ENCODE data around the gene ELMOD2.
A peak's percentile ranks its signal among the peaks of the same experiment; 100 is the strongest.

Gene ELMOD2

GRCh38 chr4:140556372-140557085, 32.6 kb downstream of the ELMOD2 start:
- DNase-seq (ENCODE audit: low read depth in 1 of 2, low spot score in 1 of 2): no peak
- TF ChIP-seq JUND (IDR thresholded peaks at IDR 0.05; ENCODE audit: low read depth): no peak
- in situ Hi-C loops (cut with HindIII; ENCODE audit: low pct_unique_long_range_greater_than_20kb, low sequenced_read_pairs): no loop called here

GRCh38 chr4:140557831-140558435, 34.0 kb downstream of the ELMOD2 start:
- in situ Hi-C loops (cut with HindIII; ENCODE audit: low pct_unique_long_range_greater_than_20kb, low sequenced_read_pairs): no loop called here
- TF ChIP-seq JUND (IDR thresholded peaks at IDR 0.05; ENCODE audit: low read depth): no peak
- DNase-seq (ENCODE audit: low read depth in 1 of 2, low spot score in 1 of 2): no peak

- no peak for TF ChIP-seq JUND (IDR thresholded peaks at IDR 0.05; ENCODE audit: low read depth)
- DNase-seq (ENCODE audit: low read depth in 1 of 2, low spot score in 1 of 2): no peak
- in situ Hi-C loops (cut with HindIII; ENCODE audit: low pct_unique_long_range_greater_than_20kb, low sequenced_read_pairs): no loop called here
Measured at GRCh38 chr4:140559696-140560095, 35.7 kb downstream of the ELMOD2 start.

- no peak for DNase-seq (ENCODE audit: low read depth in 1 of 2, low spot score in 1 of 2)
- in situ Hi-C loops (cut with HindIII; ENCODE audit: low pct_unique_long_range_greater_than_20kb, low sequenced_read_pairs): no loop called here
- no peak for TF ChIP-seq JUND (IDR thresholded peaks at IDR 0.05; ENCODE audit: low read depth)
Measured at GRCh38 chr4:140568507-140569306, 44.7 kb downstream of the ELMOD2 start, which contains the start of gene UCP1. TSS of gene UCP1 (minus strand) at chr4:140568961. CDS start at chr4:140568729, 232 bp downstream.

- in situ Hi-C loops (cut with HindIII; ENCODE audit: low pct_unique_long_range_greater_than_20kb, low sequenced_read_pairs): no loop called here
- no peak for TF ChIP-seq JUND (IDR thresholded peaks at IDR 0.05; ENCODE audit: low read depth)
- no peak for DNase-seq (ENCODE audit: low read depth in 1 of 2, low spot score in 1 of 2)
Measured at GRCh38 chr4:140569307-140569638, 45.3 kb downstream of the ELMOD2 start.

- TF ChIP-seq JUND (IDR thresholded peaks at IDR 0.05; ENCODE audit: low read depth): no peak
- in situ Hi-C loops (cut with HindIII; ENCODE audit: low pct_unique_long_range_greater_than_20kb, low sequenced_read_pairs): no loop called here
- DNase-seq (ENCODE audit: low read depth in 1 of 2, low spot score in 1 of 2): no peak
Measured at GRCh38 chr4:140571620-140572019, 47.7 kb downstream of the ELMOD2 start.

- in situ Hi-C loops (cut with HindIII; ENCODE audit: low pct_unique_long_range_greater_than_20kb, low sequenced_read_pairs): no loop called here
- no peak for TF ChIP-seq JUND (IDR thresholded peaks at IDR 0.05; ENCODE audit: low read depth)
- DNase-seq (ENCODE audit: low read depth in 1 of 2, low spot score in 1 of 2): no peak
Measured at GRCh38 chr4:140575489-140575888, 51.5 kb downstream of the ELMOD2 start.

GRCh38 chr4:140579278-140579677, 55.3 kb downstream of the ELMOD2 start:
- TF ChIP-seq JUND (IDR thresholded peaks at IDR 0.05; ENCODE audit: low read depth): no peak
- in situ Hi-C loops (cut with HindIII; ENCODE audit: low pct_unique_long_range_greater_than_20kb, low sequenced_read_pairs): no loop called here
- no peak for DNase-seq (ENCODE audit: low read depth in 1 of 2, low spot score in 1 of 2)

- TF ChIP-seq JUND (IDR thresholded peaks at IDR 0.05; ENCODE audit: low read depth): no peak
- in situ Hi-C loops (cut with HindIII; ENCODE audit: low pct_unique_long_range_greater_than_20kb, low sequenced_read_pairs): no loop called here
- DNase-seq (ENCODE audit: low read depth in 1 of 2, low spot score in 1 of 2): no peak
Measured at GRCh38 chr4:140581078-140581477, 57.1 kb downstream of the ELMOD2 start.

GRCh38 chr4:140584439-140584838, 60.5 kb downstream of the ELMOD2 start:
- DNase-seq (ENCODE audit: low read depth in 1 of 2, low spot score in 1 of 2): no peak
- no peak for TF ChIP-seq JUND (IDR thresholded peaks at IDR 0.05; ENCODE audit: low read depth)
- in situ Hi-C loops (cut with HindIII; ENCODE audit: low pct_unique_long_range_greater_than_20kb, low sequenced_read_pairs): no loop called here

- no peak for TF ChIP-seq JUND (IDR thresholded peaks at IDR 0.05; ENCODE audit: low read depth)
- in situ Hi-C loops (cut with HindIII; ENCODE audit: low pct_unique_long_range_greater_than_20kb, low sequenced_read_pairs): no loop called here
- peak; percentile 28 to 73 for DNase-seq (ENCODE audit: low read depth in 1 of 2, low spot score in 1 of 2)
Measured at GRCh38 chr4:140595065-140595464, 71.1 kb downstream of the ELMOD2 start.

- TF ChIP-seq JUND (IDR thresholded peaks at IDR 0.05; ENCODE audit: low read depth): no peak
- DNase-seq (ENCODE audit: low read depth in 1 of 2, low spot score in 1 of 2): no peak
- in situ Hi-C loops (cut with HindIII; ENCODE audit: low pct_unique_long_range_greater_than_20kb, low sequenced_read_pairs): no loop called here
Measured at GRCh38 chr4:140600408-140600807, 76.4 kb downstream of the ELMOD2 start.

GRCh38 chr4:140602714-140603113, 78.7 kb downstream of the ELMOD2 start:
- DNase-seq (ENCODE audit: low read depth in 1 of 2, low spot score in 1 of 2): no peak
- in situ Hi-C loops (cut with HindIII; ENCODE audit: low pct_unique_long_range_greater_than_20kb, low sequenced_read_pairs): no loop called here
- TF ChIP-seq JUND (IDR thresholded peaks at IDR 0.05; ENCODE audit: low read depth): no peak
